ENCODE measurements around the gene NT5M.
"Not testable (repeated sequence)": the region's sequence is repeated elsewhere in the genome, so short reads cannot be mapped to it uniquely, and the experiment has no call there.

Gene NT5M

GRCh38 chr17:17300624-17301568, 2.3 kb upstream of the NT5M start:
- DNase-seq (ENCODE audit: low spot score) = peak; percentile 73
- in situ Hi-C loops (cut with MboI; ENCODE audit: low sequenced_read_pairs, unreplicated experiment) = no loop called here
- TF ChIP-seq, protein P1, sequence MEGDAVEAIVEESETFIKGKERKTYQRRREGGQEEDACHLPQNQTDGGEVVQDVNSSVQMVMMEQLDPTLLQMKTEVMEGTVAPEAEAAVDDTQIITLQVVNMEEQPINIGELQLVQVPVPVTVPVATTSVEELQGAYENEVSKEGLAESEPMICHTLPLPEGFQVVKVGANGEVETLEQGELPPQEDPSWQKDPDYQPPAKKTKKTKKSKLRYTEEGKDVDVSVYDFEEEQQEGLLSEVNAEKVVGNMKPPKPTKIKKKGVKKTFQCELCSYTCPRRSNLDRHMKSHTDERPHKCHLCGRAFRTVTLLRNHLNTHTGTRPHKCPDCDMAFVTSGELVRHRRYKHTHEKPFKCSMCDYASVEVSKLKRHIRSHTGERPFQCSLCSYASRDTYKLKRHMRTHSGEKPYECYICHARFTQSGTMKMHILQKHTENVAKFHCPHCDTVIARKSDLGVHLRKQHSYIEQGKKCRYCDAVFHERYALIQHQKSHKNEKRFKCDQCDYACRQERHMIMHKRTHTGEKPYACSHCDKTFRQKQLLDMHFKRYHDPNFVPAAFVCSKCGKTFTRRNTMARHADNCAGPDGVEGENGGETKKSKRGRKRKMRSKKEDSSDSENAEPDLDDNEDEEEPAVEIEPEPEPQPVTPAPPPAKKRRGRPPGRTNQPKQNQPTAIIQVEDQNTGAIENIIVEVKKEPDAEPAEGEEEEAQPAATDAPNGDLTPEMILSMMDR (IDR thresholded peaks at IDR 0.05; ENCODE audit: borderline replicate concordance, control extremely low read depth, extremely low read depth, insufficient read depth, missing control alignments) = no peak

- DNase-seq (ENCODE audit: low spot score); in situ Hi-C loops (cut with MboI; ENCODE audit: low sequenced_read_pairs, unreplicated experiment): not testable (repeated sequence)
Measured at GRCh38 chr17:17301659-17302058, 1.5 kb upstream of the NT5M start.

DNA sequence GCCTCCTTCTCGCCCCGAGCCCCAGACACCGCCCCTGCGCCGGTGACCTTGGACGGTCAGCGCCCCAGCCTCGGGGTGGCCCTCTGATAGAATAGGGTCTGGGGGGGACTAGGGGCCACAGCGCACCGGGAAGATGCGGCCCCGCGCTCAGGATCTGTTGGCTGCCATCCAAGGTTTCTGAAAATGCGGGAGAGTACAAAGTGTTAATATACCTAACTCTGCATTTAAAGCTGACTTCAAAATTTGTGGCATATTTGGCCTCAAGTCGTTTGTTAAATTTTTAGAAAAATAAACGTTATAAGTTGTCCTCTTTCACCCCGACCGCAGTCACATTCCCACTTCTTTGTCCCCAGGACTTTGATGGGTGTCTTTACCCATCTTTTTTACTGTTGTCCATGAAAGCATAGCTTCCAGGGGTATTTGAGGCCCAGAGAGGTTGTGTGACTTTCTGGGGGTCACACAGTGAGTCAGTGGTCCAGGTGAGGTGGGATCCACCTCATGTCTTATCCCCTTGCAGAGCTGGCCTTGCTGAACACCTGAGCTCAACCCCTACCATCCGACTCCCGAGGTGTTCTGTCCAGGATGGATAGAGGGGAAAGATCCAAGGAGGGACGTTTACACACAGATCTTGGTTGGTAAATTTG, 796 bp downstream of the NT5M start:
- DNase-seq (ENCODE audit: low spot score) = no peak
- TF ChIP-seq, protein P1 (IDR thresholded peaks at IDR 0.05; ENCODE audit: borderline replicate concordance, control extremely low read depth, extremely low read depth, insufficient read depth, missing control alignments) = no peak
- in situ Hi-C loops (cut with MboI; ENCODE audit: low sequenced_read_pairs, unreplicated experiment) = no loop called here

DNA sequence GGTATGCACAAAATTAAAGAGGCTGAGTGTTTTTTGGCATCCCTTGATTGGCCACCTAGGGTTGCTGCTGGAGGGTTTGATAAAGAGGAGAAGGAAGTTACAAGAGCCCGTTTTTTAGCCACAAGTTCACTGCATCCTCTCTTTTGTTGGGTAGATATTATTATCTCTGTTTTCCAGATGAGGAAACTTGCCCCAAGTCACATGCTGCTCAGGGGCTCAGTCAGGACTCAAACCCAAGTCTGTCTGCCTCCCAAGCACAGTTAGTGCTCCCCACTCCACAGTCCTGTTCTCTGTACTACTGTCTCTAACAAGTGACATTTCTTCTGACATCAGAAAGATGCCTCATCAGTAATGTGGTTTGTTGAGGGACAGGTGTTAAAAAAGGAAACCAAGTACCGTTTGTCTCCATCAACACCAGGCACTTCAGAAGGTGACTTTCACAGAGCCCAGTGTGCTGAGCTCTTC, 1.4 kb downstream of the NT5M start:
- in situ Hi-C loops (cut with MboI; ENCODE audit: low sequenced_read_pairs, unreplicated experiment) = no loop called here

DNA sequence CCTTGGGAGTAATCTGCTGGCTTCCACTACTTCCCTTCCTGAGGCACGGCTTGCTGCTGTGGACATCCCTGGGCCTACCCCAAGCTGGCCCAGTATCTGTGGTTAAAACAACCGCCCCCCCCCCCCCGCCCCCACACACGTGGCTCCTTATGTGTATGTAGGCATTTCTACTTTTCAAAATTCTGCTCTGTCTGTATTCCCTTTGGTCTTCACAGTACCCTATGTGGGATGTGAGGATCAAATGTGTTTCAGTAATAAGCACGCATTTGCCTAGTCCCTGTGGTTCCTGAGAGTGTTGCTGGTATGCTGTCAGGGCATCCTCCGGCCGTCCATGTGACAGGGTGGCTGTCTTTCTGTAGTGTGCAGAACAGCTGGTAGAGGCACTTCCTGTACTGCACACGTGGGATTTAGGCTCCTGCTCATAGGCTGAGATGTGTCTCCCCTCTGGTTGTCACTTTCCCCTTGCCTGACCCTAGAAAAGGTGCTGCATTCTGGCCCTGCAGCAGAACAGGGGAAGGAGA, 2.2 kb downstream of the NT5M start:
- in situ Hi-C loops (cut with MboI; ENCODE audit: low sequenced_read_pairs, unreplicated experiment) = no loop called here
- TF ChIP-seq, protein P1 (IDR thresholded peaks at IDR 0.05; ENCODE audit: borderline replicate concordance, control extremely low read depth, extremely low read depth, insufficient read depth, missing control alignments) = no peak
- peak; percentile 82 for DNase-seq (ENCODE audit: low spot score)

More for the DNA sequence above, 1.4 kb downstream of the NT5M start:
- TF ChIP-seq, protein P1 (IDR thresholded peaks at IDR 0.05; ENCODE audit: borderline replicate concordance, control extremely low read depth, extremely low read depth, insufficient read depth, missing control alignments) = no peak
- DNase-seq (ENCODE audit: low spot score) = no peak

- DNase-seq (ENCODE audit: low spot score) = no peak
Measured at GRCh38 chr17:17309356-17309755, 6.2 kb downstream of the NT5M start.

More at GRCh38 chr17:17309356-17309755, 6.2 kb downstream of the NT5M start:
- TF ChIP-seq, protein P1 (IDR thresholded peaks at IDR 0.05; ENCODE audit: borderline replicate concordance, control extremely low read depth, extremely low read depth, insufficient read depth, missing control alignments) = no peak
- in situ Hi-C loops (cut with MboI; ENCODE audit: low sequenced_read_pairs, unreplicated experiment) = no loop called here

Measured in GM13976 (cell line).